H1 (cell line): ENCODE data around the gene SMIM28. TPM values are rescaled to one million over a fixed set of nuclear protein-coding genes. Genes with fewer than 3 reads are reported as not detected.

Experiments
- KDM1A ChIP-seq: fragments of 200-600, 300-600 bp; sonication (generic); IDR thresholded peaks from 2 replicates; pipeline ENCODE4 v1.7.1; 2016; ENCODE audit warnings: mild to moderate bottlenecking, low read length, borderline replicate concordance
- RAD21 ChIP-seq, 2 experiments: IDR thresholded peaks in 1 of 2; conservative IDR thresholded peaks in 1 of 2; 2 replicates each; pipeline ENCODE4 v1.6.1; 2011; ENCODE audit warnings: low read depth in 2 of 2, low read length in 2 of 2, improper control_type of control experiment in 1 of 2, inconsistent platforms in 1 of 2, mild to moderate bottlenecking in 1 of 2, moderate library complexity in 1 of 2
- polyA plus RNA-seq, 7 experiments: library from polyadenylated mRNA; depleted of rRNA in 3 of 7; stranded (reverse) in 5 of 7; unstranded in 2 of 7; fragments of >200 nt in 5 of 7; fragments of 200-250 nt in 2 of 7; gene quantifications; 1 replicate in 5 of 7; 2 replicates in 1 of 7; 4 replicates in 1 of 7; pipeline versions ENCODE4 v1.2.1 to v1.2.3, GENCODE V29; 2011 to 2013; ENCODE audit warnings: missing spikeins in 2 of 7, mixed read lengths in 2 of 7
- total RNA-seq: library from RNA; stranded (reverse); fragmentation: NEBNext Ultra II Directional; extraction: Animal tissue kit (Norgen Biotek cat#: 25700); gene quantifications from 2 replicates; pipeline ENCODE4 v1.2.1, GENCODE V29; 2021

Gene SMIM28
- total and polyA plus RNA-seq, 2 of the 8 experiments (the other 6 are each of a cell fraction or from before 2014, with no cell fraction given), result not detected

- TF ChIP-seq RAD21 (IDR thresholded peaks at IDR 0.05 in 1 of 2, conservative IDR thresholded peaks at IDR 0.05 in 1 of 2; ENCODE audit: low read depth in 2 of 2, low read length in 2 of 2) (peak; percentile 78 to 80), KDM1A (no peak)
Observed at GRCh38 chr6:138403801-138404665, 26.3 kb downstream of the SMIM28 start, which contains the start of gene HEBP2 (continued).
